ENCODE results near the gene FOXM1.

- TF ChIP-seq CTCF (IDR thresholded peaks at IDR 0.05) = no peak
- no peak for TF ChIP-seq EP300 (IDR thresholded peaks at IDR 0.05)
- TF ChIP-seq POLR2A (IDR thresholded peaks at IDR 0.05) = no peak
- peak; percentile 52 for TF ChIP-seq POLR2AphosphoS5 (IDR thresholded peaks at IDR 0.05)
Measured at GRCh38 chr12:2902272-2902880, 25.4 kb upstream of the FOXM1 start.
